ENCODE data around the gene KLHL1. TPM values are rescaled to one million over a fixed set of nuclear protein-coding genes. Genes with fewer than 3 reads are reported as not detected.

KLHL1 gene
- total RNA-seq, 3 donors from 2014 or later = not detected

DNA sequence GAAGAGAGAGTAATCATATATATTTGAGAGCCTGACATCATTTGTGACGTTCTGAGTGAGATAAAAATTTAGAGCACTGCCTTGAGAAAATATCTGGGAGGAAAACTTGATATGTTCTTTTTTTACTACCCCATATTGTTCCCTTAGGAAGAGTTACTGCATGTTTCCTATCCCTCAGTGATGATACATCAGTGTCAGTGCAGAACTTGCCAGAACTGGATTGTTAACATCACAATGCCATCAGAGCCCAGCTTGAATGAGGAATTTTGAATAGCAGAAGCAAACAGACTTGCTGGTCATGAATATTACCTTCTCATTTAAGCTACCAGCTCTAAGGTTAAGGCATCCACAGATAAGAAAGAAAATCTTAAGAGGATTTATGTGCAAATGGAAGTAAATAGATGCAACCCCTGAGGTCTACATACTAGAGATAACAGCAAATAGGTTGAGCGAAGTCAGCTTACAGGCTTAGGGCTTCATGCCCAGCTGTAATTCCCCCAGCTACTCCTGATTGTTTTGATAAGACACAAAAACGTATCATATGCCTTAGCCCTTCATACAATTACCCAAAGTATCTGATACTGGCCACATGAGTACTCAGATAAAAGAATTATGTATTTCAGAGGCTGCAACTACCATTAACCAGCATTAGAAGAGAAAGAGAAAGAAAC is 314.3 kb downstream of the KLHL1 start:
- intact Hi-C loops (cut with DNase I; ENCODE audit: low total_unique reads) = no loop called here
- no peak for TF ChIP-seq POLR2AphosphoS5 (IDR thresholded peaks at IDR 0.05)
- TF ChIP-seq, protein P1, sequence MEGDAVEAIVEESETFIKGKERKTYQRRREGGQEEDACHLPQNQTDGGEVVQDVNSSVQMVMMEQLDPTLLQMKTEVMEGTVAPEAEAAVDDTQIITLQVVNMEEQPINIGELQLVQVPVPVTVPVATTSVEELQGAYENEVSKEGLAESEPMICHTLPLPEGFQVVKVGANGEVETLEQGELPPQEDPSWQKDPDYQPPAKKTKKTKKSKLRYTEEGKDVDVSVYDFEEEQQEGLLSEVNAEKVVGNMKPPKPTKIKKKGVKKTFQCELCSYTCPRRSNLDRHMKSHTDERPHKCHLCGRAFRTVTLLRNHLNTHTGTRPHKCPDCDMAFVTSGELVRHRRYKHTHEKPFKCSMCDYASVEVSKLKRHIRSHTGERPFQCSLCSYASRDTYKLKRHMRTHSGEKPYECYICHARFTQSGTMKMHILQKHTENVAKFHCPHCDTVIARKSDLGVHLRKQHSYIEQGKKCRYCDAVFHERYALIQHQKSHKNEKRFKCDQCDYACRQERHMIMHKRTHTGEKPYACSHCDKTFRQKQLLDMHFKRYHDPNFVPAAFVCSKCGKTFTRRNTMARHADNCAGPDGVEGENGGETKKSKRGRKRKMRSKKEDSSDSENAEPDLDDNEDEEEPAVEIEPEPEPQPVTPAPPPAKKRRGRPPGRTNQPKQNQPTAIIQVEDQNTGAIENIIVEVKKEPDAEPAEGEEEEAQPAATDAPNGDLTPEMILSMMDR (IDR thresholded peaks at IDR 0.05) = no peak
- no peak for TF ChIP-seq POLR2A (IDR thresholded peaks at IDR 0.05)
- no peak for DNase-seq (ENCODE audit: low spot score in 2 of 2)
- Histone ChIP-seq H3K9me3 (no peaks in the 10 kb centered on the region), H3K27me3 (no peaks in the 10 kb centered on the region), H3K4me1 (no peaks in the 10 kb centered on the region), H3K4me3 (no peak overlapping the region), H3K36me3 (no peaks in the 10 kb centered on the region), H3K27ac (no peak overlapping the region)

DNA sequence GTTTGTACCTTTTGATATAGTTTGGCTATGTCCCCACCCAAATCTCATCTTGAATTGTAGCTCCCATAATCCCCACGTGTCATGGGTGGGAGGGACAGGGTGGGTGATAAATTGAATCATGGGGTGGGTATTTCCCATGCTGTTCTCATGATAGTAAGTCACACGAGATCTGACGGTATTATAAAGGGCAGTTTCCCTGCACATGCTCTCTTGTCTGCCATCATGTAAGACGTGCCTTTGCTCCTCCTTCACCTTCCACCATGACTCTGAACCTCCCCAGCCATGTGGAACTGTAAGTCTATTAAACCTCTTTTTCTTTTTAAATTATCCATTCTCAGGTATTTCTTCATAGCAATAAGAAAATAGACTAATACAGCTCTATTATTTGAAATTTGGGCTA is 331.3 kb downstream of the KLHL1 start:
- DNase-seq (ENCODE audit: low spot score in 2 of 2) = no peak
- no peaks in the 10 kb centered on the region for H3K27me3 ChIP-seq
- H3K27ac ChIP-seq = no peak overlapping the region
- no peaks in the 10 kb centered on the region for H3K4me1 ChIP-seq
- intact Hi-C loops (cut with DNase I; ENCODE audit: low total_unique reads) = no loop called here
- TF ChIP-seq POLR2A (IDR thresholded peaks at IDR 0.05) = no peak
- no peaks in the 10 kb centered on the region for H3K9me3 ChIP-seq
- no peaks in the 10 kb centered on the region for H3K36me3 ChIP-seq
- no peak overlapping the region for H3K4me3 ChIP-seq

DNA sequence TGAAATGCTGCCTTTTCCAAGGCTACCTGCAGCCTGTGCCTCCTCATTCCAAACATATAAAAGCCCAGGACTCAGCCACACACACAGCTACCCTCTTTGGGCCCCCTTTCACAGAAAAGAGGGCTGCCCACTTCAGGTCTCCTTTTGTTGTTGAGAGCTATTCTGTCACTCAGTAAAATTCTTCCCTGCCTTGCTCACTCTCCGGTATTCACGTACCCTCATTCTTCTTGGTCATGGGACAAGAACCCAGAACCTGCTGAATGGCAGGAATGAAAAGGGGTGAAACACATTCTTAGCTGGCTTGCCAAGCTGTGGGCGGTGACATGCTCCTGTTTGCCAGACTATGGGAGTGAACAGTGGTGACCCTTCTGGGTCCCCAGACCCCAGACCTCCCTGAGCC is 338.6 kb downstream of the KLHL1 start:
- intact Hi-C loops (cut with DNase I; ENCODE audit: low total_unique reads) = no loop called here
- H3K27me3 ChIP-seq = no peaks in the 10 kb centered on the region
- no peaks in the 10 kb centered on the region for H3K4me1 ChIP-seq

DNA sequence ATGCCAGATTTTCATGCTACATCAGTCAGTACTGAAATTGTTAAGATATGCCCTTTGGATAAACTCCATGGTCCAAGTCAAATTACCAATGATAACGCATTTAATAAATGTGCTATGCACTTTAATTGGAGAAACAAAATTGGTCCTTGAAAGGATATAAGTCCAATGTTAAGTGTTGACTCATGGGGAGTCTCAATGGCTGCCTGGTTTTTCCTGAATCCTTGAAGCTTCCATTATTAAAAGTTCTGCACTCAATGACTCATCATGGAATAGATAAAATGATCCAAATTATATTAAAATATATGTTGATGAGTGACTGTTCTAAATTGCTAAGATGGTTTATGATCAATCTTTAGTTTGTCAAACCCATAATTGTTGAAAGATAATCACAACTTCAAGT is 346.7 kb downstream of the KLHL1 start:
- no peaks in the 10 kb centered on the region for H3K27me3 ChIP-seq
- H3K27ac ChIP-seq = no peak overlapping the region
- no peaks in the 10 kb centered on the region for H3K36me3 ChIP-seq
- no peaks in the 10 kb centered on the region for H3K4me1 ChIP-seq
- intact Hi-C loops (cut with DNase I; ENCODE audit: low total_unique reads) = no loop called here
- no peaks in the 10 kb centered on the region for H3K9me3 ChIP-seq
- DNase-seq (ENCODE audit: low spot score in 2 of 2) = no peak
- H3K4me3 ChIP-seq = no peak overlapping the region
- TF ChIP-seq POLR2AphosphoS5 (IDR thresholded peaks at IDR 0.05) (no peak), POLR2A (IDR thresholded peaks at IDR 0.05) (no peak)
- TF ChIP-seq, protein P1 (IDR thresholded peaks at IDR 0.05) = no peak

More for the DNA sequence above, 338.6 kb downstream of the KLHL1 start:
- TF ChIP-seq POLR2AphosphoS5 (IDR thresholded peaks at IDR 0.05) (no peak), POLR2A (IDR thresholded peaks at IDR 0.05) (no peak)
- TF ChIP-seq, protein P1 (IDR thresholded peaks at IDR 0.05) = no peak
- H3K4me3 ChIP-seq = no peak overlapping the region
- H3K36me3 ChIP-seq = no peaks in the 10 kb centered on the region
- no peak for DNase-seq (ENCODE audit: low spot score in 2 of 2)
- H3K9me3 ChIP-seq = peaks cover 9 to 15% of the 10 kb centered on the region in 2 donors
- H3K27ac ChIP-seq = no peak overlapping the region

DNA sequence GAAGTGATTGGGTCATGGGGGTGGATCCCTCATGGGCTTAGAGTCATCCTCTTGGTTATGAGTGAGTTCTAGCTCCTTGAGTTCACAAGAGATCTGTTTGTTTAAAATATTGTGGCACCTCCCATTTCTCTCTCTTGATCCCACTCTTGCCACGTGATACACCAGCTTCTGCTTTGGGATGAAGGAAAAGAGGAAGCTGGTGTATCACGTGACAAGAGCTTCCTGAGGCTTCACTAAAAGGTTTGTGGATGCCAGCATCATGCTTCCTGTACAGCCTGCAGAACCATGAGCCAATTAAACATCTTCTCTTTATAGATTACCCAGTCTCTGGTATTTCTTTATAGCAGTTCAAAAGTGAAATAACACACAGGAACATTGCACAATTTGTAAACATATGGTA is 353.2 kb downstream of the KLHL1 start:
- H3K27ac ChIP-seq = no peak overlapping the region
- intact Hi-C loops (cut with DNase I; ENCODE audit: low total_unique reads) = no loop called here

More for the DNA sequence above, 353.2 kb downstream of the KLHL1 start:
- DNase-seq (ENCODE audit: low spot score in 2 of 2) = no peak
- no peak overlapping the region for H3K4me3 ChIP-seq
- H3K9me3 ChIP-seq = no peaks in the 10 kb centered on the region
- H3K27me3 ChIP-seq = no peaks in the 10 kb centered on the region
- TF ChIP-seq, protein P1 (IDR thresholded peaks at IDR 0.05) = no peak
- TF ChIP-seq POLR2AphosphoS5 (IDR thresholded peaks at IDR 0.05) = no peak
- no peak for TF ChIP-seq POLR2A (IDR thresholded peaks at IDR 0.05)
- no peaks in the 10 kb centered on the region for H3K36me3 ChIP-seq
- no peaks in the 10 kb centered on the region for H3K4me1 ChIP-seq
